Measurements from ENCODE around the gene CCL17. TPM values are rescaled to one million over a fixed set of nuclear protein-coding genes. Genes with fewer than 3 reads are reported as not detected.
A peak's percentile ranks its signal among the peaks of the same experiment; 100 is the strongest.

Gene CCL17
- total and polyA plus RNA-seq, 10 of the 15 experiments (the other 5 are each of a cell fraction or from before 2014, with no cell fraction given): 1.2 to 84.9 (median 34.2) TPM

DNA sequence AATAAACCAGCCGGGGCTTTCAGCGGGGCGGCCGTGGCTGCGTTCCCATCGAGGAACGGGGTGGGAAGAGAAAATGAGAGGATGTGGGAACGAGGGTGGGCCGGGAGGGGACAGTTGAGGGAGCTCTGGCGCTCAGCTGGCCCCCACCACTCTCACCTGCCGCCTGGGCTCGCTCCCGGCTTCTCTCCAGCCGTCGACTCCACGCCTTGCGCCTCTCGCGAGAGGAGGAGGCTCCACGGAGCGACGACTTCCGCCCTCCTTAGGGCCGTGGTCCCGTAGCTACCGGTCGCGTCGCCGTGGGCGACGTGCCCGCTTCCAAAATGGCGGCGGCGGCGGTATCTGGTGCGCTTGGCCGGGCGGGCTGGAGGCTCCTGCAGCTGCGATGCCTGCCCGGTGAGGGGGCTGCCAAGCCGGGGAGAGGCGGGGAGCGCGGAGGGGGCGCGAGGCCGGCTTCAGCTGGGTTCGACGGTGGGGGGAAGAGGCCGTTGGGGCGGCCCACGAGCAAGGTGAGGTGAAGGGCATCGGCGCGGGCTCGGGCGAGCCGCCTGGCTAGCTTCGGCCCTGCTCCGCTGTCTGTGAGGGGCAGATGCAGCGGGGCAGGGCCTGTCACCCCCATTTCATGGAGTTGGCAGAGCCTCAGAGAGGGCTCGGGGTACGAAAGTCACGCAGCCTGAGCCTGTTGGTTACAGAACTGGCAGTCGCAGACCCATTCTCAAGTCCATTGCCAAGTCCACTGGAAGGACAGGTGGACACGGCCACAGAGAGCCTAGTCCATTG, 42.8 kb downstream of the CCL17 start, which contains the start of the genes CIAPIN1 and COQ9:
CIAPIN1 (minus strand) TSS at position 200 of the 777 bp plus-strand sequence. CDS start 6,457 bp downstream, outside the sequence.
COQ9 (plus strand) TSS at position 294 of the 777 bp plus-strand sequence; CDS start at position 321, 27 bp downstream.
- intact Hi-C loops (cut with micrococcal nuclease; ENCODE audit: unreplicated experiment) (loop anchor here (10.0 kb wide), 1 partner anchor 677 kb away; the partner anchor contains the start of gene CFAP20), in situ Hi-C loops (cut with MboI) (no loop called here)
- Histone ChIP-seq H3K79me2 (ENCODE audit: control insufficient read depth, insufficient read depth, low read length) (peaks cover 40% of the 10 kb centered on the region), H3K9ac (ENCODE audit: control insufficient read depth, insufficient read depth, low read length) (peak within 1 kb of the TSS; percentile 98), H3K4me2 (ENCODE audit: control insufficient read depth, insufficient read depth) (peak within 1 kb of the TSS; percentile 91), H4K20me1 (ENCODE audit: control insufficient read depth, insufficient read depth) (no peaks in the 10 kb centered on the region), H3K27ac (ENCODE audit: control insufficient read depth, insufficient read depth) (peak within 1 kb of the TSS; percentile 88), H3K4me1 (ENCODE audit: control insufficient read depth, insufficient read depth, low read length) (peaks cover 6% of the 10 kb centered on the region; the same call in 1 of the 2 replicates), H3K4me3 (peak within 1 kb of the TSS; percentile 97), H3K36me3 (ENCODE audit: control insufficient read depth in 2 of 2, insufficient read depth in 2 of 2, low read length in 1 of 2) (peaks cover 0 to 2% of the 10 kb centered on the region in 2 experiments; a peak in 3 of 4 replicates), H3K27me3 (replicated peaks in 1 of 2; ENCODE audit: control insufficient read depth in 2 of 2, insufficient read depth in 2 of 2, low read length in 1 of 2) (no peaks in the 10 kb centered on the region), H2AFZ (ENCODE audit: control insufficient read depth, low read depth, low read length) (peak within 1 kb of the TSS; percentile 91), H3K9me3 (replicated peaks; ENCODE audit: control insufficient read depth, insufficient read depth, low read length) (no peaks in the 10 kb centered on the region)
- 1% methylated on average over 53 of the region's 68 CpGs for WGBS (ENCODE audit: insufficient coverage, insufficient replicate concordance, low lambda C conversion rate, missing lambda C conversion rate)
- FAIRE-seq (peak; percentile 84), ATAC-seq (peak; percentile 99), DNase-seq (ENCODE audit: low read depth, low spot score) (peak; percentile 74)
- RAD21 ChIA-PET (ENCODE audit: unreplicated experiment): interaction anchor here (0.5 to 2.2 kb wide), 13 partner anchors 10 to 709 kb away, joined by 3 to 9 read pairs (median 4); partner anchors contain the start of genes DOK4 and POLR2C
- CTCF ChIA-PET: interaction anchor here (0.8 to 6.5 kb wide), 13 partner anchors 10 to 147 kb away, joined by 3 to 42 read pairs (median 3); partner anchors contain the start of gene POLR2C
- TSS peak; percentile 81 for BruUV-seq (replicated peaks)
- SMC1A ChIA-PET (ENCODE audit: uncharacterized antibody, unreplicated experiment): interaction anchor here (0.6 to 1.8 kb wide), 11 partner anchors 9 to 289 kb away, joined by 3 to 8 read pairs (median 3); partner anchors contain the start of gene ADGRG5
- POLR2A ChIA-PET: interaction anchor here (0.6 to 2.0 kb wide), 18 partner anchors 8 to 262 kb away, joined by 3 to 14 read pairs (median 4); partner anchors contain the start of genes POLR2C, PSME3IP1 and RSPRY1
- TF ChIP-seq SMARCA5 (IDR thresholded peaks at IDR 0.05) (peak; percentile 40; the same call in 1 of the 2 replicates), RB1 (IDR thresholded peaks at IDR 0.05; ENCODE audit: borderline replicate concordance) (peak; percentile 50; the same call in 1 of the 2 replicates), ZNF207 (IDR thresholded peaks at IDR 0.05; ENCODE audit: borderline replicate concordance) (peak; percentile 86; the same call in 1 of the 2 replicates), EP300 (IDR thresholded peaks at IDR 0.05; ENCODE audit: borderline replicate concordance in 1 of 2, control insufficient read depth in 1 of 2, low read depth in 2 of 2, low read length in 2 of 2) (0 out of 4 replicates have a peak, but pooled peaks of 1 of the 2 experiments have one; percentile 8), YY1 (IDR thresholded peaks at IDR 0.05; ENCODE audit: low read depth, low read length) (peak; percentile 99), TARDBP (IDR thresholded peaks at IDR 0.05; ENCODE audit: borderline replicate concordance) (no peak), SIX5 (IDR thresholded peaks at IDR 0.05; ENCODE audit: low read depth, low read length, severe bottlenecking) (peak; percentile 77), SRF (IDR thresholded peaks at IDR 0.05; ENCODE audit: low read depth in 2 of 2, low read length in 2 of 2) (0 out of 4 replicates have a peak, but pooled peaks of 1 of the 2 experiments have one; percentile 51), IKZF2 (IDR thresholded peaks at IDR 0.05) (0 out of 4 replicates have a peak, but pooled peaks of 1 of the 2 experiments have one; percentile 32), POU2F2 (IDR thresholded peaks at IDR 0.05; ENCODE audit: borderline replicate concordance, low read depth, low read length) (no peak), BRCA1 (IDR thresholded peaks at IDR 0.05; ENCODE audit: low read depth, low read length) (peak; percentile 97)
- TF ChIP-seq, protein P1, sequence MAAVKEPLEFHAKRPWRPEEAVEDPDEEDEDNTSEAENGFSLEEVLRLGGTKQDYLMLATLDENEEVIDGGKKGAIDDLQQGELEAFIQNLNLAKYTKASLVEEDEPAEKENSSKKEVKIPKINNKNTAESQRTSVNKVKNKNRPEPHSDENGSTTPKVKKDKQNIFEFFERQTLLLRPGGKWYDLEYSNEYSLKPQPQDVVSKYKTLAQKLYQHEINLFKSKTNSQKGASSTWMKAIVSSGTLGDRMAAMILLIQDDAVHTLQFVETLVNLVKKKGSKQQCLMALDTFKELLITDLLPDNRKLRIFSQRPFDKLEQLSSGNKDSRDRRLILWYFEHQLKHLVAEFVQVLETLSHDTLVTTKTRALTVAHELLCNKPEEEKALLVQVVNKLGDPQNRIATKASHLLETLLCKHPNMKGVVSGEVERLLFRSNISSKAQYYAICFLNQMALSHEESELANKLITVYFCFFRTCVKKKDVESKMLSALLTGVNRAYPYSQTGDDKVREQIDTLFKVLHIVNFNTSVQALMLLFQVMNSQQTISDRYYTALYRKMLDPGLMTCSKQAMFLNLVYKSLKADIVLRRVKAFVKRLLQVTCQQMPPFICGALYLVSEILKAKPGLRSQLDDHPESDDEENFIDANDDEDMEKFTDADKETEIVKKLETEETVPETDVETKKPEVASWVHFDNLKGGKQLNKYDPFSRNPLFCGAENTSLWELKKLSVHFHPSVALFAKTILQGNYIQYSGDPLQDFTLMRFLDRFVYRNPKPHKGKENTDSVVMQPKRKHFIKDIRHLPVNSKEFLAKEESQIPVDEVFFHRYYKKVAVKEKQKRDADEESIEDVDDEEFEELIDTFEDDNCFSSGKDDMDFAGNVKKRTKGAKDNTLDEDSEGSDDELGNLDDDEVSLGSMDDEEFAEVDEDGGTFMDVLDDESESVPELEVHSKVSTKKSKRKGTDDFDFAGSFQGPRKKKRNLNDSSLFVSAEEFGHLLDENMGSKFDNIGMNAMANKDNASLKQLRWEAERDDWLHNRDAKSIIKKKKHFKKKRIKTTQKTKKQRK (IDR thresholded peaks at IDR 0.05; ENCODE audit: low read depth, low read length): no peak
- TF ChIP-seq, protein P2, sequence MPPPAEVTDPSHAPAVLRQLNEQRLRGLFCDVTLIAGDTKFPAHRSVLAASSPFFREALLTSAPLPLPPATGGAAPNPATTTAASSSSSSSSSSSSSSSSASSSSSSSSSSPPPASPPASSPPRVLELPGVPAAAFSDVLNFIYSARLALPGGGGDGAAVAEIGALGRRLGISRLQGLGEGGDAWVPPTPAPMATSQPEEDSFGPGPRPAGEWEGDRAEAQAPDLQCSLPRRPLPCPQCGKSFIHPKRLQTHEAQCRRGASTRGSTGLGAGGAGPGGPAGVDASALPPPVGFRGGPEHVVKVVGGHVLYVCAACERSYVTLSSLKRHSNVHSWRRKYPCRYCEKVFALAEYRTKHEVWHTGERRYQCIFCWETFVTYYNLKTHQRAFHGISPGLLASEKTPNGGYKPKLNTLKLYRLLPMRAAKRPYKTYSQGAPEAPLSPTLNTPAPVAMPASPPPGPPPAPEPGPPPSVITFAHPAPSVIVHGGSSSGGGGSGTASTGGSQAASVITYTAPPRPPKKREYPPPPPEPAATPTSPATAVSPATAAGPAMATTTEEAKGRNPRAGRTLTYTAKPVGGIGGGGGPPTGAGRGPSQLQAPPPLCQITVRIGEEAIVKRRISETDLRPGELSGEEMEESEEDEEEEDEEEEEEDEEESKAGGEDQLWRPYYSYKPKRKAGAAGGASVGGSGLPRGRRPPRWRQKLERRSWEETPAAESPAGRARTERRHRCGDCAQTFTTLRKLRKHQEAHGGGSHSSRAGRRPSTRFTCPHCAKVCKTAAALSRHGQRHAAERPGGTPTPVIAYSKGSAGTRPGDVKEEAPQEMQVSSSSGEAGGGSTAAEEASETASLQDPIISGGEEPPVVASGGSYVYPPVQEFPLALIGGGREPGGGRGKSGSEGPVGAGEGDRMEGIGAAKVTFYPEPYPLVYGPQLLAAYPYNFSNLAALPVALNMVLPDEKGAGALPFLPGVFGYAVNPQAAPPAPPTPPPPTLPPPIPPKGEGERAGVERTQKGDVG (CRISPR knock-in tag; IDR thresholded peaks at IDR 0.05): no peak
